Transverse colon (tissue), 4 donors: Measurements from ENCODE around the gene PXT1. TPM values are rescaled to one million over a fixed set of nuclear protein-coding genes. Genes with fewer than 3 reads are reported as not detected.
A peak's percentile ranks its signal among the peaks of the same experiment; 100 is the strongest.

Source experiments
- DNase-seq: peaks from one replicate; pipeline ENCODE4 v3.0.0-alpha.2; 2019
- H3K27ac ChIP-seq, 4 donors: fragments of 200-600 bp; sonication (generic); 2 replicates each; pipeline ENCODE4 v1.5.1; 2016 to 2018; ENCODE audit warnings: inconsistent platforms in 4 of 4
- H3K27me3 ChIP-seq: fragments of 200-600 bp; sonication (generic); 2 replicates; pipeline ENCODE4 v1.5.1; 2017; ENCODE audit warnings: inconsistent platforms
- H3K36me3 ChIP-seq, 4 donors: fragments of 200-600 bp; sonication (generic); 2 replicates each; pipeline ENCODE4 v1.5.1; 2017 to 2019; ENCODE audit warnings: inconsistent platforms in 4 of 4
- H3K4me1 ChIP-seq, 4 donors: fragments of 200-600 bp; sonication (generic); 2 replicates each; pipeline ENCODE4 v1.5.1; 2017 to 2020; ENCODE audit warnings: inconsistent platforms in 4 of 4
- H3K4me3 ChIP-seq, 4 donors: fragments of 200-600 bp; sonication (generic); 1 replicate in 1 of 4; 2 replicates in 3 of 4; pipeline versions ENCODE4 v1.5.1 to v1.6.1; 2017 to 2019; ENCODE audit warnings: inconsistent platforms in 4 of 4
- H3K9me3 ChIP-seq, 2 donors: fragments of 200-600 bp; sonication (generic); 2 replicates each; pipeline ENCODE4 v1.5.1; 2017 to 2019; ENCODE audit warnings: inconsistent platforms in 2 of 2
- CTCF ChIP-seq, 5 experiments: fragments of 200-600 bp in 3 of 5; fragments of 450-650 bp in 2 of 5; sonication (generic) in 3 of 5; IDR thresholded peaks; 1 replicate in 2 of 5; 2 replicates in 3 of 5; pipeline ENCODE4 v1.5.1; 2016 to 2017; ENCODE audit warnings: antibody characterized with exemption in 5 of 5, inconsistent platforms in 3 of 5, mild to moderate bottlenecking in 2 of 5, moderate library complexity in 1 of 5
- EP300 ChIP-seq: sonication (generic); formaldehyde crosslinking; IDR thresholded peaks from one replicate; pipeline ENCODE4 v1.6.1; 2017; ENCODE audit warnings: antibody characterized with exemption, low read depth
- POLR2A ChIP-seq: fragments of 450-650 bp; IDR thresholded peaks from one replicate; pipeline ENCODE4 v1.6.1; 2016; ENCODE audit warnings: antibody characterized with exemption, mild to moderate bottlenecking, moderate library complexity
- POLR2AphosphoS5 ChIP-seq, 3 donors: sonication (generic); formaldehyde crosslinking; IDR thresholded peaks; one replicate each; pipeline ENCODE4 v1.6.1; 2016; ENCODE audit warnings: antibody characterized with exemption in 3 of 3
- WGBS, 2 donors: methylation state at CpG; one replicate each; pipeline ENCODE4 v1.1.5; 2018; ENCODE audit warnings: low coverage in 1 of 2; 5-methylcytosine and 5-hydroxymethylcytosine counted together
- in situ Hi-C, 4 donors: fragments of 200-750 bp; cut with MboI; loops; one replicate each; pipeline versions ENCODE4 v1.15.0 to v1.15.1; 2017; ENCODE audit warnings: low sequenced_read_pairs in 3 of 4, low pct_ligation_motif_present in 1 of 4, low pct_unique_long_range_greater_than_20kb in 1 of 4
- intact Hi-C: fragments of 100-400 bp; cut with DNase I; formaldehyde crosslinking; loops from one replicate; pipeline ENCODE4 v1.15.1; 2023; ENCODE audit warnings: low total_unique reads
- total RNA-seq, 4 donors: library from RNA; depleted of rRNA; stranded (reverse); fragments of >200 nt; gene quantifications; one replicate each; pipeline ENCODE4 v1.1.0, GENCODE V29; 2016

PXT1 gene
- total RNA-seq, 4 donors from 2014 or later = 0.14 TPM; not detected in 3

DNA sequence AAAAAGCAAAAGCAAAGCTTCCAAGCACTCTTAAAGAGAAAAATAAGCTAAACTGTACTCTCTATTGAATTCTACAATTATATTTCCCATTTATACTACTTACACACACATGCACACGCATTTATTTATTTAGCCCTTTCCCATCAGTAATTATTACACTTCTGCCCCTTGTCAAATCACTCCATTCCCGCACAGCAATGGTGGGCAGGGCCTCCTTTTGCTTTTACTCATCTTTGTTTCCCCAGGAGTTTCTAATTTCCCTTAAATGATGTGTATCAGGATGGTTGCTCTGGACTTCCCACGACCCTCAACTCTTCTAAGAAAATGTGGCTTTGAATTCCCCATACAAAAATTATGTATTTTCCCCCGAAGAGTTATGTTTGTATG, 19.9 kb downstream of the PXT1 start:
- TF ChIP-seq EP300 (no peak), CTCF (IDR thresholded peaks at IDR 0.05) (no peak), POLR2A (no peak), POLR2AphosphoS5 (IDR thresholded peaks at IDR 0.05) (no peak)
- 13 to 15% methylated on average over 2 to 4 of the region's 4 CpGs for WGBS, 2 donors
- H3K27me3 ChIP-seq = no peaks in the 10 kb centered on the region
- no peaks in the 10 kb centered on the region for H3K36me3 ChIP-seq
- H3K9me3 ChIP-seq = no peaks in the 10 kb centered on the region
- in situ Hi-C loops = loop anchor here in 3 of 4 donors (10.0 to 25.0 kb wide), 3 partner anchors 140 to 290 kb away; no protein-coding TSS in a partner anchor
- H3K4me1 ChIP-seq = peaks cover 0 to 11% (median 4%) of the 10 kb centered on the region in 4 donors
- intact Hi-C loops = loop anchor here (1.0 to 10.0 kb wide), 2 partner anchors 21 to 252 kb away; partner anchors contain the start of gene CDKN1A
- H3K27ac ChIP-seq = peak overlapping the region; percentile 83 to 93 (median 92)
- no peak for DNase-seq
- peak overlapping the region in 3 of 4 donors; percentile 42 to 70 (median 47) for H3K4me3 ChIP-seq

DNA sequence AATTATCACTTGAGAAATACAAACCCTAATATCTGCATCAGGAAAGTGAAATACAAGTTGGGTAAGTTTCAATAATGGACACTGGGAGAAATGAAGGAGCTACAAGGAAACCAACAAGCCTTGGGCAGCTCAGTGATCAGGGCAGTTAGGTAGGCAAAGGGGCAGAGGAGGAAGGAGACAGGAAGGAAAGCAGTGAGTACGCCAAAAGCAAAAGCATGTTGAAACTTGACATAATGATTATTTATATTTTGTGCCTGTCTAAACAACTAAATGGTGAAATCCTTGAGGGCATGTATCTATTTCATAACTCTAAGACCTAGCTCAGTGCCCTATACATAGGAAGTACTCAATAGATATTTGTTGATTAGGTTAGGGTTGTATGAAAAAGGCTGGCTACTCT, 23.3 kb downstream of the PXT1 start:
- in situ Hi-C loops = loop anchor here in 1 of 4 donors (25.0 kb wide), 2 partner anchors 143 to 293 kb away; no protein-coding TSS in a partner anchor
- WGBS, 2 donors = 82 to 83% methylated on average over 1 of the region's 1 CpG
- H3K27me3 ChIP-seq = no peaks in the 10 kb centered on the region
- H3K4me1 ChIP-seq = peaks cover 0 to 11% (median 4%) of the 10 kb centered on the region in 4 donors
- no peak for TF ChIP-seq POLR2AphosphoS5 (IDR thresholded peaks at IDR 0.05)
- no peak for TF ChIP-seq POLR2A
- TF ChIP-seq CTCF (IDR thresholded peaks at IDR 0.05) = no peak
- TF ChIP-seq EP300 = no peak
- intact Hi-C loops = no loop called here
- H3K4me3 ChIP-seq = no peak overlapping the region
- H3K36me3 ChIP-seq = no peaks in the 10 kb centered on the region
- DNase-seq = no peak
- H3K27ac ChIP-seq = no peak overlapping the region
- no peaks in the 10 kb centered on the region for H3K9me3 ChIP-seq

- 81% methylated on average over 3 of the region's 3 CpGs; no CpG with 5 or more reads in 1 of the 2 donors for WGBS, 2 donors
- TF ChIP-seq POLR2A (no peak), EP300 (no peak), POLR2AphosphoS5 (IDR thresholded peaks at IDR 0.05) (no peak), CTCF (IDR thresholded peaks at IDR 0.05) (no peak)
- intact Hi-C loops (no loop called here), in situ Hi-C loops (loop anchor here in 1 of 4 donors (25.0 kb wide), 2 partner anchors 144 to 294 kb away; no protein-coding TSS in a partner anchor)
- Histone ChIP-seq H3K36me3 (no peaks in the 10 kb centered on the region), H3K27ac (no peak overlapping the region), H3K4me3 (no peak overlapping the region), H3K9me3 (peaks cover 0 to 2% of the 10 kb centered on the region in 2 donors), H3K4me1 (peaks cover 0 to 7% (median 4%) of the 10 kb centered on the region in 4 donors), H3K27me3 (no peaks in the 10 kb centered on the region)
- DNase-seq = no peak
Observed at GRCh38 chr6:36418558-36418957, 24.1 kb downstream of the PXT1 start.

DNA sequence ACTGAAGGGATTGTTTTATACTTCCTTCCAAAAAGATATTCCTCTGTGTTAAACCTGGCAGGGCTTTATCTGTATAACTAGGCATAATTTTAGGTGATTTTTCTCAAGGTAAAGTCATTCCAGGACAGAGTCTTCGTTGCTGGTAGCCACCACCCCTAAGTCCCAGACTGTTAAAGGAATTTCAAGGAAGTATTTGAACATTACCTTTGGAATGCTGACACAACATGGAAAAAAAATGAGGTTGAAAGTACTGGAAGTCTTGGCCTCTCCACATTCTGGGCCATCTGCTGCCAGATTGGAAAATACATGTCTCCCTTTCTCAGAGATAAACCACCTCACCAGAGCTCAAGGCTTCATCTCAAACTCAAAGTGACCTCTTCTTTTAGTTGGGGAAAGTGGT, 28.2 kb downstream of the PXT1 start:
- in situ Hi-C loops = loop anchor here in 1 of 4 donors (25.0 kb wide), 2 partner anchors 148 to 298 kb away; no protein-coding TSS in a partner anchor
- no peak for DNase-seq
- 28 to 50% methylated on average over 1 of the region's 1 CpG for WGBS, 2 donors

More for the DNA sequence above, 28.2 kb downstream of the PXT1 start:
- H3K27ac ChIP-seq = no peak overlapping the region
- no peaks in the 10 kb centered on the region for H3K4me1 ChIP-seq
- no peaks in the 10 kb centered on the region for H3K36me3 ChIP-seq
- intact Hi-C loops = no loop called here
- H3K27me3 ChIP-seq = no peaks in the 10 kb centered on the region
- peaks cover 0 to 3% of the 10 kb centered on the region in 2 donors for H3K9me3 ChIP-seq
- no peak overlapping the region for H3K4me3 ChIP-seq
- no peak for TF ChIP-seq CTCF (IDR thresholded peaks at IDR 0.05)
- TF ChIP-seq POLR2A = no peak
- no peak for TF ChIP-seq EP300
- no peak for TF ChIP-seq POLR2AphosphoS5 (IDR thresholded peaks at IDR 0.05)
